GM12878 (cell line): ENCODE measurements around the gene PRPF18. TPM values are rescaled to one million over a fixed set of nuclear protein-coding genes. Genes with fewer than 3 reads are reported as not detected.

Source experiments
- ATAC-seq: fragments of 200-7000 bp; cut with Tn5 transposase; 3 replicates; pipeline ENCODE4 v1.9.1; 2020; ENCODE audit warnings: mild to moderate bottlenecking, moderate library complexity
- BruUV-seq: library from RNA; stranded (reverse); fragments of 400-500 nt; replicated peaks from 2 replicates; lab custom pipeline; 2021; lab: Mats Ljungman, UMichigan
- CTCF ChIA-PET: fragments of 300-600 bp; sonication (Branson Sonifier 250); formaldehyde crosslinking; extraction: SDS; loops from one replicate; lab custom pipeline; 2021; ENCODE audit warnings: inconsistent platforms; lab: Yijun Ruan, JAX
- POLR2A ChIA-PET: fragments of 350-600 bp; formaldehyde crosslinking; extraction: SDS; loops from one replicate; lab custom pipeline; 2021; ENCODE audit warnings: inconsistent platforms; lab: Charles Lee
- RAD21 ChIA-PET: fragments of 300-600 bp; sonication (Branson Sonifier 250); formaldehyde crosslinking; loops from one replicate; lab custom pipeline; 2023; ENCODE audit warnings: antibody characterized with exemption; ENCODE audit not compliant: unreplicated experiment; lab: Charles Lee
- SMC1A ChIA-PET: fragments of 300-600 bp; sonication (Branson Sonifier 250); formaldehyde crosslinking; loops from one replicate; lab custom pipeline; 2023; ENCODE audit not compliant: unreplicated experiment, uncharacterized antibody; lab: Charles Lee
- DNase-seq: peaks from one replicate; pipeline ENCODE4 v3.0.0-alpha.2; 2011; ENCODE audit warnings: low read depth, low spot score
- FAIRE-seq: peaks from 3 replicates; lab custom pipeline; 2011; peaks lifted over from hg19 to GRCh38; lab: Jason Lieb, UNC
- H2AFZ ChIP-seq: 2 replicates; pipeline ENCODE4 v1.6.0; 2011; ENCODE audit warnings: low read depth, low read length, control low read depth; ENCODE audit not compliant: control insufficient read depth
- H3K27ac ChIP-seq: 2 replicates; pipeline ENCODE4 v1.5.1; 2011; ENCODE audit warnings: control low read depth; ENCODE audit not compliant: control insufficient read depth, insufficient read depth
- H3K27me3 ChIP-seq, 2 experiments: replicated peaks in 1 of 2; 2 replicates each; pipeline versions ENCODE4 v1.6.0 to v1.6.1; 2011; ENCODE audit warnings: low read length in 1 of 2; ENCODE audit not compliant: control insufficient read depth in 2 of 2, insufficient read depth in 2 of 2
- H3K36me3 ChIP-seq, 2 experiments: 2 replicates each; pipeline ENCODE4 v1.5.1; 2011; ENCODE audit warnings: low read length in 1 of 2; ENCODE audit not compliant: control insufficient read depth in 2 of 2, insufficient read depth in 2 of 2
- H3K4me1 ChIP-seq: 2 replicates; pipeline ENCODE4 v1.6.1; 2011; ENCODE audit warnings: mild to moderate bottlenecking, low read length, moderate library complexity, mixed read lengths; ENCODE audit not compliant: control insufficient read depth, insufficient read depth
- H3K4me2 ChIP-seq: 2 replicates; pipeline ENCODE4 v1.6.0; 2011; ENCODE audit warnings: control low read depth; ENCODE audit not compliant: control insufficient read depth, insufficient read depth
- H3K4me3 ChIP-seq: fragments of 200-600 bp; sonication (generic); 2 replicates; pipeline ENCODE4 v1.5.1; 2016
- H3K79me2 ChIP-seq: 2 replicates; pipeline ENCODE4 v1.6.0; 2011; ENCODE audit warnings: low read length; ENCODE audit not compliant: control insufficient read depth, insufficient read depth
- H3K9ac ChIP-seq: 2 replicates; pipeline ENCODE4 v1.8.0; 2011; ENCODE audit warnings: low read length, control low read depth, mixed read lengths; ENCODE audit not compliant: control insufficient read depth, insufficient read depth
- H3K9me3 ChIP-seq: replicated peaks from 3 replicates; pipeline ENCODE4 v1.5.1; 2011; ENCODE audit warnings: mild to moderate bottlenecking, low read length; ENCODE audit not compliant: control insufficient read depth, insufficient read depth
- H4K20me1 ChIP-seq: 2 replicates; pipeline ENCODE4 v1.6.0; 2011; ENCODE audit not compliant: control insufficient read depth, insufficient read depth
- BHLHE40 ChIP-seq, 2 experiments: fragments of 450-650 bp in 1 of 2; IDR thresholded peaks; 2 replicates each; pipeline ENCODE4 v1.6.1; 2011 to 2017; ENCODE audit warnings: low read depth in 2 of 2, borderline replicate concordance in 1 of 2, improper control_type of control experiment in 1 of 2, low read length in 1 of 2, mild to moderate bottlenecking in 1 of 2
- CTCF ChIP-seq, 3 experiments: IDR thresholded peaks in 2 of 3; conservative IDR thresholded peaks in 1 of 3; 2 replicates each; pipeline ENCODE4 v1.5.1; 2011; ENCODE audit warnings: low read depth in 3 of 3, low read length in 3 of 3, mild to moderate bottlenecking in 3 of 3, control low read depth in 2 of 3, moderate library complexity in 2 of 3, inconsistent platforms in 1 of 3, mixed read lengths in 1 of 3; ENCODE audit not compliant: control insufficient read depth in 2 of 3, insufficient read depth in 1 of 3; ENCODE audit errors: extremely low read depth in 1 of 3
- FOS ChIP-seq: IDR thresholded peaks from 3 replicates; pipeline ENCODE4 v1.6.1; 2011; ENCODE audit warnings: borderline replicate concordance; ENCODE audit not compliant: insufficient read length; ENCODE audit errors: extremely low read depth
- SREBF1 ChIP-seq: IDR thresholded peaks from 2 replicates; pipeline ENCODE4 v1.6.1; 2012; ENCODE audit warnings: mild to moderate bottlenecking, low read length
- WGBS: methylation state at CpG from one replicate; pipeline ENCODE4 v1.1.6; 2016; ENCODE audit warnings: low lambda C conversion rate; ENCODE audit not compliant: insufficient replicate concordance, insufficient coverage; ENCODE audit errors: missing lambda C conversion rate; 5-methylcytosine and 5-hydroxymethylcytosine counted together
- in situ Hi-C: fragments of 300-500 bp; cut with MboI; formaldehyde crosslinking; loops from 9 replicates; pipeline ENCODE4 v1.14.3; 2018; ENCODE audit warnings: mixed read lengths
- intact Hi-C: fragments of 100-400 bp; cut with micrococcal nuclease; formaldehyde crosslinking; loops from one replicate; pipeline ENCODE4 v1.14.2; 2022; ENCODE audit not compliant: unreplicated experiment
- polyA plus RNA-seq, 11 experiments: library from polyadenylated mRNA; depleted of rRNA in 4 of 11; unstranded in 6 of 11; stranded (reverse) in 5 of 11; fragments of >200 nt; fragmentation: Nextera tagmentation in 4 of 11; fragmentation: Illumina TruSeq in 1 of 11; extraction: Ambion mirVana in 4 of 11; extraction: Trizol in 1 of 11; gene quantifications; 1 replicate in 1 of 11; 2 replicates in 10 of 11; pipeline versions ENCODE4 v1.2.1 to v1.2.3, GENCODE V29; 2011 to 2016; ENCODE audit warnings: inconsistent platforms in 2 of 11, missing spikeins in 2 of 11, low read depth in 1 of 11
- total RNA-seq, 4 experiments: library from RNA; depleted of rRNA in 3 of 4; stranded (reverse); fragments of >200 nt in 3 of 4; fragmentation: Illumina TruSeq in 1 of 4; extraction: Trizol in 1 of 4; gene quantifications; 2 replicates each; pipeline versions ENCODE4 v1.2.1 to v1.2.3, GENCODE V29; 2013 to 2021

PRPF18 gene
- total and polyA plus RNA-seq, 10 of the 15 experiments (the other 5 are each of a cell fraction or from before 2014, with no cell fraction given) = 15.6 to 35.8 (median 28.8) TPM

GRCh38 chr10:13587391-13587790 is 626 bp downstream of the PRPF18 start:
- in situ Hi-C loops (no loop called here), intact Hi-C loops (loop anchor here (5.0 kb wide), 1 partner anchor 190 kb away; no protein-coding TSS in a partner anchor)
- no peak for DNase-seq
- 7% methylated on average over 19 of the region's 19 CpGs for WGBS
- Histone ChIP-seq H3K36me3 (no peaks in the 10 kb centered on the region), H3K27me3 (no peaks in the 10 kb centered on the region), H3K9me3 (no peaks in the 10 kb centered on the region), H3K4me3 (peak overlapping the region; percentile 90), H3K4me1 (no peaks in the 10 kb centered on the region), H2AFZ (peak overlapping the region; percentile 67), H3K27ac (peak overlapping the region; percentile 61), H4K20me1 (no peaks in the 10 kb centered on the region), H3K4me2 (peak overlapping the region; percentile 72), H3K9ac (peak overlapping the region; percentile 84), H3K79me2 (peaks cover 13% of the 10 kb centered on the region)
- TF ChIP-seq FOS (no peak), BHLHE40 (IDR thresholded peaks at IDR 0.05; ENCODE audit: borderline replicate concordance in 1 of 2, low read depth in 2 of 2, low read length in 1 of 2) (peak in 1 of 2 experiments; percentile 58; a peak in 1 of 4 replicates)
- FAIRE-seq = no peak
- POLR2A ChIA-PET = interaction anchor here (1.2 kb wide), 1 partner anchor 185 kb away, joined by 3 read pairs; no protein-coding TSS in a partner anchor
- SMC1A ChIA-PET = interaction anchor here (0.6 to 1.4 kb wide), 2 partner anchors 189 to 227 kb away, joined by 4 to 5 read pairs; no protein-coding TSS in a partner anchor
- ATAC-seq = peak; percentile 40
- RAD21 ChIA-PET = no interaction called here
- TSS peak; percentile 78 for BruUV-seq
- CTCF ChIA-PET = interaction anchor here (0.6 to 3.4 kb wide), 10 partner anchors 9 to 1294 kb away, joined by 3 to 16 read pairs (median 4); no protein-coding TSS in a partner anchor

- no peak overlapping the region for H3K9ac ChIP-seq
- FAIRE-seq = no peak
- peaks cover 1 to 5% of the 10 kb centered on the region in 2 experiments; a peak in 2 of 4 replicates for H3K36me3 ChIP-seq
- ATAC-seq = no peak
- in situ Hi-C loops (no loop called here), intact Hi-C loops (loop anchor here (5.0 kb wide), 1 partner anchor 188 kb away; no protein-coding TSS in a partner anchor)
- no peak overlapping the region for H3K4me2 ChIP-seq
- no peak overlapping the region for H2AFZ ChIP-seq
- 100% methylated on average over 1 of the region's 1 CpG for WGBS
- no peaks in the 10 kb centered on the region for H4K20me1 ChIP-seq
- H3K27me3 ChIP-seq = no peaks in the 10 kb centered on the region
- ChIA-PET POLR2A (no interaction called here), RAD21 (no interaction called here), SMC1A (interaction anchor here (1.0 to 1.7 kb wide), 4 partner anchors 188 to 490 kb away, joined by 3 to 4 read pairs (median 4); partner anchors contain the start of gene OPTN), CTCF (interaction anchor here (1.0 to 1.7 kb wide), 3 partner anchors 10 to 217 kb away, joined by 3 to 9 read pairs (median 3); no protein-coding TSS in a partner anchor)
- peak in 2 of 3 experiments; percentile 17 to 20; a peak in 2 of 6 replicates for TF ChIP-seq CTCF (IDR thresholded peaks at IDR 0.05 in 2 of 3, conservative IDR thresholded peaks at IDR 0.05 in 1 of 3; ENCODE audit: control insufficient read depth in 2 of 3, extremely low read depth in 1 of 3, insufficient read depth in 1 of 3, low read depth in 3 of 3, low read length in 3 of 3)
- no peak for TF ChIP-seq SREBF1
- H3K79me2 ChIP-seq = peaks cover 13% of the 10 kb centered on the region
- no peak overlapping the region for H3K4me3 ChIP-seq
- BruUV-seq = no TSS peak
- no peak for DNase-seq
- no peak overlapping the region for H3K27ac ChIP-seq
- H3K9me3 ChIP-seq = no peaks in the 10 kb centered on the region
- no peaks in the 10 kb centered on the region for H3K4me1 ChIP-seq
These were observed 2.6 kb downstream of the PRPF18 start for GRCh38 chr10:13589316-13589715.
